ENCODE measurements around the gene DPEP2. TPM values are rescaled to one million over a fixed set of nuclear protein-coding genes. Genes with fewer than 3 reads are reported as not detected.

DPEP2 gene
- total and polyA plus RNA-seq, 11 donors, result 0.42 to 9.8 (median 1.2) TPM

GRCh38 chr16:67967183-67967957 lies 31.9 kb downstream of the DPEP2 start:
- intact Hi-C loops (cut with DNase I), result loop anchor here in 1 of 10 donors (10.0 kb wide), 1 partner anchor 267 kb away; the partner anchor contains the start of gene ESRP2
- no peaks in the 10 kb centered on the region for H3K27me3 ChIP-seq
- peaks cover 31 to 61% (median 54%) of the 10 kb centered on the region in 12 donors for H3K4me1 ChIP-seq
- no peak for DNase-seq
- TF ChIP-seq CTCF (IDR thresholded peaks at IDR 0.05) (no peak), POLR2A (IDR thresholded peaks at IDR 0.05) (no peak)
- H3K4me3 ChIP-seq, result peak overlapping the region; percentile 67 to 100 (median 91)
- H3K36me3 ChIP-seq, result peaks cover 0 to 26% (median 13%) of the 10 kb centered on the region in 9 donors
- H3K9me3 ChIP-seq, result no peaks in the 10 kb centered on the region
- peak overlapping the region; percentile 95 to 100 (median 99) for H3K27ac ChIP-seq
- ATAC-seq, result no peak
- WGBS, 4 donors, result 2 to 4% (median 3%) methylated on average over 18 of the region's 18 CpGs

GRCh38 chr16:67966549-67967182 lies 32.6 kb downstream of the DPEP2 start:
- intact Hi-C loops (cut with DNase I), result loop anchor here in 1 of 10 donors (10.0 kb wide), 1 partner anchor 268 kb away; the partner anchor contains the start of gene ESRP2
- Histone ChIP-seq H3K27ac (peak overlapping the region; percentile 41 to 100 (median 98)), H3K9me3 (no peaks in the 10 kb centered on the region), H3K27me3 (no peaks in the 10 kb centered on the region), H3K4me1 (peaks cover 34 to 68% (median 60%) of the 10 kb centered on the region in 12 donors), H3K4me3 (peak overlapping the region; percentile 6 to 100 (median 90)), H3K36me3 (peaks cover 0 to 33% (median 20%) of the 10 kb centered on the region in 9 donors)
- no peak for TF ChIP-seq POLR2A (IDR thresholded peaks at IDR 0.05)
- no peak for TF ChIP-seq CTCF (IDR thresholded peaks at IDR 0.05)
- WGBS, 4 donors, result 21 to 40% (median 38%) methylated on average over 3 of the region's 3 CpGs
- DNase-seq (peak in 4 of 5 donors; percentile 46 to 71 (median 70)), ATAC-seq (peak in 3 of 4 donors; percentile 7 to 19 (median 8))

GRCh38 chr16:67965668-67966548 lies 33.4 kb downstream of the DPEP2 start:
- Histone ChIP-seq H3K4me1 (peaks cover 39 to 76% (median 67%) of the 10 kb centered on the region in 12 donors), H3K36me3 (peaks cover 0 to 41% (median 27%) of the 10 kb centered on the region in 9 donors), H3K27ac (peak overlapping the region; percentile 41 to 100 (median 98)), H3K9me3 (no peaks in the 10 kb centered on the region), H3K27me3 (no peaks in the 10 kb centered on the region), H3K4me3 (peak overlapping the region; percentile 6 to 100 (median 90))
- intact Hi-C loops (cut with DNase I), result loop anchor here in 1 of 10 donors (10.0 kb wide), 1 partner anchor 269 kb away; the partner anchor contains the start of gene ESRP2
- TF ChIP-seq POLR2A (IDR thresholded peaks at IDR 0.05) (no peak), CTCF (IDR thresholded peaks at IDR 0.05) (no peak)
- 27 to 43% (median 32%) methylated on average over 10 to 11 of the region's 11 CpGs for WGBS, 4 donors
- DNase-seq (no peak), ATAC-seq (peak in 1 of 4 donors; percentile 19)
